ENCODE results near the gene POFUT2.

The POFUT2 gene

DNA sequence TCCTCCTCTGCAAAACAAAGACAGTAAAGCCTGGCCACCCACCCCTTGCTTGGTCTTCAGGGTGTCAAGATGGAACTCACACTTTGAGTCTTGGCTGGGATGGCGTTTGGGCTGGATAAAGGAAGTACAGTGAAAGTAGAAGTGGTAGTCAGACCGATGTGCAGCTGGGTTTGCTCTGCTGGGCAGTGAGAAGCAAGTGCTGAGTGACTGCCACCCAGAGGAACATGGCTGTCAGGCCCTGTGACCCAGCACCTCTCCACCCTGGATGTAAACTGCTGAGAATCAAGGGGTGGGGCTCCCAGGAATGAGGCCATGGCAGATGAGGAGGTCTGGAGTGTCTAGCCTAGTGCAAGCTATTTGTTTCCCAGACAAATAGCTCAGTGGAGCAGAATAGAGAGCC, 51.2 kb downstream of the POFUT2 start:
- Histone ChIP-seq H3K27ac (no peak overlapping the region), H3K4me3 (ENCODE audit: low read depth, low read length) (no peak overlapping the region), H3K36me3 (no peaks in the 10 kb centered on the region), H3K9me3 (ENCODE audit: severe bottlenecking) (peaks cover 2% of the 10 kb centered on the region), H3K27me3 (ENCODE audit: insufficient read depth, low read depth, severe bottlenecking) (no peaks in the 10 kb centered on the region)
- peak; percentile 82 for DNase-seq
- TF ChIP-seq CTCF (IDR thresholded peaks at IDR 0.05; ENCODE audit: low read depth, low read length), result peak; percentile 89

DNA sequence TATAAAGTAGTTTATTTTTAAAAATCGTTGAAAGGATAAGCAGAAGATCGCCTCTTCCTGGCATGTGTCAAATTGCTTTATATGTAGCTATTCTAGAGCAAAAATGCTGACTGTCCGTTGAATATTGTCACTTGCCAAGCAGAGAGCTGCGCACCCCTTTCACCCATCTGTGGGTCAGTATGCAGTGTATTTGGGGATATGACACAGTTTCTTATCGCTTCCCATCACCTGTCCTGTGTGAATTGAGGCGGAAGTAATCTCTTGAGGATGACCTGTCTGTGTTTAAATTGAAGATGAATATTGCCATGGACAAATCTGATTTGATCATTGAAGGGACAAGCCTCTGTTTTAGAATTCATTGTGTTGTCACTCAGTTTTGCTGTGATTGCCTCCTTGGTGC, 52.2 kb downstream of the POFUT2 start:
- Histone ChIP-seq H3K4me3 (ENCODE audit: low read depth, low read length) (no peak overlapping the region), H3K27ac (peak overlapping the region; percentile 71), H3K27me3 (ENCODE audit: insufficient read depth, low read depth, severe bottlenecking) (no peaks in the 10 kb centered on the region), H3K36me3 (no peaks in the 10 kb centered on the region), H3K9me3 (ENCODE audit: severe bottlenecking) (peaks cover 2% of the 10 kb centered on the region)
- TF ChIP-seq CTCF (IDR thresholded peaks at IDR 0.05; ENCODE audit: low read depth, low read length), result no peak
- DNase-seq, result peak; percentile 5

DNA sequence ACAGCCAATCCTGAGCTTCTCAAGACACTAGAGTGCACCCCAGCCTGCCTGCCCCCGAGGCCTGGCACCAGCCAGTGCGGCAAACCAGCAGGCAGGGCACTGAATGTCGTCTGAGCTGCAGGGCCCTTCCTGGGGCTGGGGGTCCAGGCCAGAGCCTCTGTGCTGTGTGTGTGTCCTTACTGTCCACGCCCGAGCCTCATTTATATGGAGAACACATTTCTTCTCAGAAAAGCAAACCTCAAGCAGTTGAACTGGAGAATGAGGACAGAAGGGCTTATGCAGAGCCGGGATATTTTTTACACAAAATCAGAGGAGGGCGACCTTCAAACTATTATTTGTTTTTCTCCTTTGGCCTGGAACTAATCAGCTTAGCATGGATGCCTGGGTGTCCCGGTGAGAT, 52.7 kb downstream of the POFUT2 start:
- no peak for DNase-seq
- no peak overlapping the region for H3K4me3 ChIP-seq (ENCODE audit: low read depth, low read length)

DNA sequence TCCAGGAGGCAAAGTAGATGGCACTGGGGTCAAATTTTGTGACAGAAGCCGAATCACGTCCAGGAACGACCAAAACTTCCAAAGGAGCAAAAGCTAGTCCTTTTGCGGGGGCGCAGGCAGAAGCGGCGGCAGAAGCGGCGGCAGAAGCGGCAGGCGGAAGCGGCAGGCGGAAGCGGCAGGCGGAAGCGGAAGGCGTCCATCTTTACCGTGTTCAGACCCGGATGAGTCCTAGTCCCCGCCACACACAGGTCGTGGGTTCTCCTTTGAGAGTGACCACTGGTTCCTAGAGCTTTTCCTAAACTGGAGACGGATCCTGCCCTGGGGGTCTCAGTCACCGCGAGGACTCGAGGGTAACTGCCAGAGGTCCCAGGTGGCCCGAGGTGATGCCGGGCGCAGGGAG, 53.6 kb downstream of the POFUT2 start:
- Histone ChIP-seq H3K36me3 (no peaks in the 10 kb centered on the region), H3K27ac (no peak overlapping the region), H3K27me3 (ENCODE audit: insufficient read depth, low read depth, severe bottlenecking) (no peaks in the 10 kb centered on the region), H3K9me3 (ENCODE audit: severe bottlenecking) (peaks cover 2% of the 10 kb centered on the region), H3K4me3 (ENCODE audit: low read depth, low read length) (no peak overlapping the region)
- no peak for TF ChIP-seq CTCF (IDR thresholded peaks at IDR 0.05; ENCODE audit: low read depth, low read length)
- DNase-seq, result no peak

More for the DNA sequence above, 52.7 kb downstream of the POFUT2 start:
- Histone ChIP-seq H3K9me3 (ENCODE audit: severe bottlenecking) (peaks cover 2% of the 10 kb centered on the region), H3K27me3 (ENCODE audit: insufficient read depth, low read depth, severe bottlenecking) (no peaks in the 10 kb centered on the region), H3K27ac (peak overlapping the region; percentile 71), H3K36me3 (no peaks in the 10 kb centered on the region)
- TF ChIP-seq CTCF (IDR thresholded peaks at IDR 0.05; ENCODE audit: low read depth, low read length), result no peak

DNA sequence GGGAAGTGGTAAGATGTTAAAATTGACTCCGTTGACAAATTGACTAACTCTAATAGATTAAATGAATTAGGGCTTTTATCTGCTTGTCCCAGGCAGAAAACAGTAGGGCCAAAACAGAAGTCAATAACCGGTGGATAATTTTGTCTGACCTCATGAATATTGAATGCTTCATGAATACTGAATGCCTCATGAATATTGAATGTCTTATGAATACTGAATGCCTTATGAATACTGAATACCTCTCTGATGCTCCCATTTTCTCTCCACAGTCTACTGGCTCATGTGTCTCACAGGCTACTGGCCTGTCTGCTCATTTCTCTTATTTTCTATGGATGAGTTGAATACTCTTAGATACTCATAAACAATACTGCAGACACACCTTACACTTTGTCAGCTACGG, 56.0 kb downstream of the POFUT2 start:
- no peak overlapping the region for H3K27ac ChIP-seq
- TF ChIP-seq CTCF (IDR thresholded peaks at IDR 0.05; ENCODE audit: low read depth, low read length), result no peak
- no peaks in the 10 kb centered on the region for H3K27me3 ChIP-seq (ENCODE audit: insufficient read depth, low read depth, severe bottlenecking)
- no peaks in the 10 kb centered on the region for H3K9me3 ChIP-seq (ENCODE audit: severe bottlenecking)
- no peak for DNase-seq
- no peaks in the 10 kb centered on the region for H3K36me3 ChIP-seq
- H3K4me3 ChIP-seq (ENCODE audit: low read depth, low read length), result no peak overlapping the region

DNA sequence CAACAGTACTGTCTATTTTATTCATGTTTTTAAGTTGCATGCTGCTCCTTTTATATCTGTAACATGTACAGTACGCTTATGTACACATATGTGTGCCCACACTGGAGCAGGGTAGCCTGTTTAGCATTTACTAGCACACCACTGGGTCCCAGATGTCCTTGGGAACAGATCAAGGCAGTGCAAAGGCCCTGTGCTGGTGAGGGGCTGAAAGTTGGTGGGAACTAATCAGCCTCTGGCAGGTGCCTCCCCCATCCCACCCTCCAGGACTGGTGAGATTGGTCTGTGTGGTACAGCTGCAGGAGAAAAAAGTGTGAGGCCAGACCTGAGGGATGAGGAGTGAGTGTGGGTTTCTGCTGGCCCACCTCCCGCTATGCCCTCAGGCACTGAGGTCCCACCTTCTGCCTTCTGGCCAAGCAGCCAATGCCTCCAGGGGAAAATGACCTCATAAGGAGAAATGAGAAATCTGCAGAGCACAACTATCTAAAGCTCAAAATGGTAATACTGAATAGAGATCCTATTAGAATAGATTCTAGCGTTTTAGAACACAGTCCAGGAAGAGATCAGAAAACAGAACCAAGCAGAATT, 58.9 kb downstream of the POFUT2 start:
- Histone ChIP-seq H3K9me3 (ENCODE audit: severe bottlenecking) (no peaks in the 10 kb centered on the region), H3K4me3 (ENCODE audit: low read depth, low read length) (no peak overlapping the region), H3K27ac (no peak overlapping the region), H3K27me3 (ENCODE audit: insufficient read depth, low read depth, severe bottlenecking) (no peaks in the 10 kb centered on the region), H3K36me3 (peaks cover 4% of the 10 kb centered on the region; the same call in 1 of the 2 replicates)
- DNase-seq, result no peak
- no peak for TF ChIP-seq CTCF (IDR thresholded peaks at IDR 0.05; ENCODE audit: low read depth, low read length)

Data from WERI-Rb-1 (cell line).